Activated T-cell treated with anti-CD3 and anti-CD28 coated beads, Interleukin-2, amount 50 U/mL, for 24 hours (primary cell): ENCODE results near the gene HDAC4.

Experiments used
- DNase-seq: peaks from one replicate; pipeline ENCODE4 v3.0.0-alpha.2; 2020
- H3K27ac Mint-ChIP-seq: 2 replicates; pipeline ENCODE4 v1.8.0; 2020; ENCODE audit warnings: mild to moderate bottlenecking, mixed read lengths
- H3K27me3 Mint-ChIP-seq: 2 replicates; pipeline ENCODE4 v1.8.0; 2020; ENCODE audit warnings: mixed read lengths
- H3K36me3 Mint-ChIP-seq: 2 replicates; pipeline ENCODE4 v1.8.0; 2020; ENCODE audit warnings: low read depth, mixed read lengths
- H3K4me1 Mint-ChIP-seq: 2 replicates; pipeline ENCODE4 v1.8.0; 2020; ENCODE audit warnings: low read depth, mixed read lengths
- H3K4me3 Mint-ChIP-seq: 2 replicates; pipeline ENCODE4 v1.8.0; 2020; ENCODE audit warnings: mild to moderate bottlenecking, moderate library complexity, mixed read lengths
- H3K9me3 Mint-ChIP-seq: 2 replicates; pipeline ENCODE4 v1.8.0; 2020; ENCODE audit warnings: mixed read lengths

HDAC4 gene

GRCh38 chr2:239321596-239322415, 79.0 kb downstream of the HDAC4 start:
- Mint-ChIP-seq H3K4me3 (peak overlapping the region; percentile 30), H3K27ac (peak overlapping the region; percentile 87), H3K9me3 (no peaks in the 10 kb centered on the region), H3K4me1 (peaks cover 78% of the 10 kb centered on the region), H3K36me3 (peaks cover 24% of the 10 kb centered on the region), H3K27me3 (no peaks in the 10 kb centered on the region)
- DNase-seq = peak; percentile 58

DNA sequence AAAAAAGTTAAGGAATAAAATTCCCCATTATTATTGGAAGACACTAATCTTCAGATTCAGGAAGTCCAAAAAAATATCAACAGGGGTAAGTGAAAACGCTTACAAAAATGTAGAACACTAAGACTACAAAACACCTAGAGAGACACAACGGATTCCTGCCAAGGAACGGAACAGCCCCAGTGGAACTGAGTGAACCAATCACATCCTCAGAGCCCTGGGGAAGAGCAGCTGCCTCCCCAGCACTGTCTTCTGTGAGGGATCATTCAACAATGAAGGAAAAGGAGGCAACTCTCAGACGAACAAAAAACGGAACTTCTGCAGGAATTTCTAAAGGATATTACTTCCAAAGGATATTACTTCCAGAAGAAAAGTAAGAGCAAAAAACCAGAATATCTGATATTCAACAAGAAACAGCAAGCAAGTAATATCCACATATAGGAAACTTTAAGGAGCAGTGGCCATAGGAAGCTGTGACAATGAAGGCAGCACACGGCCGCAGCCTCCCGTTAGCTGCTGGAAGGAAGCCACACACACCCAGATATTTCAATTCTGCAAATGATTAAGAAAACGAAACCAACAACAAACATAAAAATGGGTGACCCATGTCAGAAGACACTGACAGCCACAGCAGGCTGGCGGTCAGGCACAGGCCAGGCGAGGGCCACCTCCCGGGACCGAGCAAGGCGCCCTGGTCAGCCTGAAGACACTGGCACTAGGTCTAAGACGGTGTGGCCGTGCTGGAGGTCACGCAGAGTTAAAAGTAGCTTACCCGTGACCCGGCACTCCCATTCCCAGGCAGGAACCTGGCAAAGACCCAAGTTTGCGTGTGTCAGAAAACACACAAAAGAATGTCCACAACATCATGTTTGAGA, 81.8 kb downstream of the HDAC4 start:
- peaks cover 70% of the 10 kb centered on the region for H3K4me1 Mint-ChIP-seq
- peaks cover 29% of the 10 kb centered on the region for H3K36me3 Mint-ChIP-seq
- H3K4me3 Mint-ChIP-seq = peak overlapping the region; percentile 45
- no peaks in the 10 kb centered on the region for H3K9me3 Mint-ChIP-seq
- DNase-seq = peak; percentile 27
- peak overlapping the region; percentile 73 for H3K27ac Mint-ChIP-seq
- no peaks in the 10 kb centered on the region for H3K27me3 Mint-ChIP-seq

DNA sequence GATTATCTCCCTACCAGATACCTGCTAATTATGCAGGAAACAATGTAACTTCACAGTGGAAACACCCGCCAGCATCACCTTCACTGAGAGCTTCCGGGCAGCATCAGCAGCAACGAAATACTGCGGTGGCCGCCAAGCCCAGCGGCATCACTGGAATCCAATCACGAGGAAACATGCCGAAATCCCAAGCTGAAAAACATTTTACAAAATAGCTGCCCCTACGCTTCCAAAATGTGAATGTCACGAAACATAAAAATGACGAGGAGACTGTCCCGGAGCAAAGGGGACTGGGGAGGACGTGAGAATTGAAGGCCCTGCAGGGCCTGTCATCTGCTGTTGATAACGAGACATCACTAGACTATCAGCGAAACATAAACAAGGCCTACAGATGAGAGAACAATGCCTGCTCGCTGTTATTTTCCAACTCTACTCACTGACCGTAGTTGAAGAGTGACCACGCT, 82.6 kb downstream of the HDAC4 start:
- Mint-ChIP-seq H3K36me3 (peaks cover 22% of the 10 kb centered on the region), H3K9me3 (no peaks in the 10 kb centered on the region), H3K27ac (no peak overlapping the region), H3K4me3 (no peak overlapping the region), H3K27me3 (no peaks in the 10 kb centered on the region), H3K4me1 (peaks cover 66% of the 10 kb centered on the region)
- peak; percentile 7 for DNase-seq

- no peaks in the 10 kb centered on the region for H3K9me3 Mint-ChIP-seq
- peaks cover 19% of the 10 kb centered on the region for H3K36me3 Mint-ChIP-seq
- H3K27ac Mint-ChIP-seq = no peak overlapping the region
- DNase-seq = peak; percentile 20
- no peak overlapping the region for H3K4me3 Mint-ChIP-seq
- H3K27me3 Mint-ChIP-seq = no peaks in the 10 kb centered on the region
- H3K4me1 Mint-ChIP-seq = peaks cover 52% of the 10 kb centered on the region
Measured at GRCh38 chr2:239316562-239317465, 84.0 kb downstream of the HDAC4 start.

DNA sequence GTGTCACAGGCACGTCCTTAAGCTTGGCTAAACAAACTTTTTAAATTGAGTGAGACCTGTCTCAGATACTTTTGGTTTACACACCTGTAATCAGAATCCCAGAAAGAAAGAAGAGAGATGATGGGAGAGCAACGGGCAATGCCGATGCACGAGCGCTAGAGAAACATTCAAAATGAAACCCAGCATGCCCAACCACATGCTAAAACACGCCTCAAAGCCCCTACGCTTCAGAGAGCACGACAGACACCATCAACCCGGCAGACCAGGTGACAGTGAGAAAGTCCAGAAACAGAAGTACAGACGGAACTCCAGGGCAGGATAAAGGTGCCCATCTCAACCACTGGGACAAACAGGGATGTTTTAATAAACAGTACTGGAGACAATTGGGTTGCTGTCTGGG, 85.5 kb downstream of the HDAC4 start:
- no peaks in the 10 kb centered on the region for H3K9me3 Mint-ChIP-seq
- peaks cover 40% of the 10 kb centered on the region for H3K4me1 Mint-ChIP-seq
- H3K4me3 Mint-ChIP-seq = no peak overlapping the region
- peak; percentile 22 for DNase-seq
- H3K27ac Mint-ChIP-seq = no peak overlapping the region
- H3K36me3 Mint-ChIP-seq = peaks cover 24% of the 10 kb centered on the region
- H3K27me3 Mint-ChIP-seq = no peaks in the 10 kb centered on the region

- Mint-ChIP-seq H3K36me3 (peaks cover 24% of the 10 kb centered on the region), H3K4me1 (peaks cover 34% of the 10 kb centered on the region), H3K27me3 (no peaks in the 10 kb centered on the region), H3K9me3 (no peaks in the 10 kb centered on the region), H3K4me3 (no peak overlapping the region), H3K27ac (no peak overlapping the region)
- peak; percentile 28 for DNase-seq
Measured at GRCh38 chr2:239313776-239314175, 87.0 kb downstream of the HDAC4 start.

DNA sequence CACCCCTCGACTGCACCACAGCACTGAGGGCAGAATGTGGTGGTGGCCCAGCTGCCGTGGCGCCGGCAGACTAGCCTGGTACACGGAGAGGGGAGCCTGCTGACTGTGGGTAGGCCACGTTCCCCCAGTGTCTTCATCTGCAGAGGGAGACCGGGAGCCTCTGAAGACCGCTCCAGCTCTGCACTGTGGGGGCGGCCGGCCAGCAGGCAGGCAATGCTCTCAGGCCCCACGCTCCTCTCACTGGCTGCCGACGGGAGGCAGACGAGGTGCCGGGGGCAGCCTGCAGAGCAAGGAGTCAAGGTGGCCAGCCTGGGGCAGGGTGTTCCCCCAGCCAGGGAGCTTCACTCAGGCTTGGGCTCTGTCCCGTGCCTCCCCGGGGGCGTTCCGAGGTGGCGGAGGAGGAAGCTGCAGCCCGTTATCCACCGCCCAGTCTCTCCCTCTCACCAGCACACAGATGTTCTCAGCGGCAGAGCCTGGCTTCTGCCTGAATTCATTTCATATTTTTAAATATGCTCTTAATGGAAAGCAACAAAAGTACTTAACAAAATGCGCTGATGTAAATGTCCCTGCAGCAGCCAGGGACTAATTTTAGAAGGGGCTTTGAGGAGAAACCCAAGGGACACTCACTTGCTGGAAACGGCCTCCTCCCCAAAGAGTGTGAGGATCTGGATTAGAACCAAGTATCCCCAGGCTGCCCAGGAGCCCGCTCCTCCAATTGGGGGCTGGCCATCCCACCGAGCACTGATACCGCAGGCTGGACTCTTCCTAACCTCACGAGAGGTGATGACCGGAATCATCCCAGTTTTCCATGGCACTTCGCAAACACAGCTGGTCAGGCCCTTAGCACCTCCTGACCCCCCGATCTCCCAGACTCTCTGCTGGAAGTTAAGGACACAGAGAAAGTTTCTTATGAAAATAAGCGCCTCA, 87.8 kb downstream of the HDAC4 start:
- H3K27ac Mint-ChIP-seq = no peak overlapping the region
- peaks cover 22% of the 10 kb centered on the region for H3K36me3 Mint-ChIP-seq

GRCh38 chr2:239312081-239312511, 88.7 kb downstream of the HDAC4 start:
- Mint-ChIP-seq H3K36me3 (peaks cover 24% of the 10 kb centered on the region), H3K27ac (no peak overlapping the region), H3K4me1 (peaks cover 25% of the 10 kb centered on the region), H3K27me3 (no peaks in the 10 kb centered on the region), H3K9me3 (no peaks in the 10 kb centered on the region), H3K4me3 (no peak overlapping the region)
- peak; percentile 23 for DNase-seq

More for the DNA sequence above, 87.8 kb downstream of the HDAC4 start:
- H3K4me3 Mint-ChIP-seq = no peak overlapping the region
- peaks cover 27% of the 10 kb centered on the region for H3K4me1 Mint-ChIP-seq
- no peaks in the 10 kb centered on the region for H3K27me3 Mint-ChIP-seq
- no peaks in the 10 kb centered on the region for H3K9me3 Mint-ChIP-seq
- peak; percentile 25 for DNase-seq

GRCh38 chr2:239311132-239312040, 89.4 kb downstream of the HDAC4 start:
- peak; percentile 16 for DNase-seq
- Mint-ChIP-seq H3K27ac (no peak overlapping the region), H3K4me3 (no peak overlapping the region), H3K27me3 (no peaks in the 10 kb centered on the region), H3K36me3 (peaks cover 19% of the 10 kb centered on the region), H3K4me1 (peaks cover 18% of the 10 kb centered on the region), H3K9me3 (no peaks in the 10 kb centered on the region)

GRCh38 chr2:239310401-239311061, 90.3 kb downstream of the HDAC4 start:
- no peak overlapping the region for H3K27ac Mint-ChIP-seq
- H3K9me3 Mint-ChIP-seq = no peaks in the 10 kb centered on the region
- peaks cover 18% of the 10 kb centered on the region for H3K4me1 Mint-ChIP-seq
- H3K4me3 Mint-ChIP-seq = no peak overlapping the region
- no peaks in the 10 kb centered on the region for H3K27me3 Mint-ChIP-seq
- H3K36me3 Mint-ChIP-seq = peaks cover 14% of the 10 kb centered on the region
- peak; percentile 20 for DNase-seq

- peaks cover 17% of the 10 kb centered on the region for H3K4me1 Mint-ChIP-seq
- peaks cover 10% of the 10 kb centered on the region for H3K36me3 Mint-ChIP-seq
- H3K27me3 Mint-ChIP-seq = no peaks in the 10 kb centered on the region
- peak; percentile 27 for DNase-seq
- H3K27ac Mint-ChIP-seq = no peak overlapping the region
- no peaks in the 10 kb centered on the region for H3K9me3 Mint-ChIP-seq
- no peak overlapping the region for H3K4me3 Mint-ChIP-seq
Measured at GRCh38 chr2:239309398-239310245, 91.2 kb downstream of the HDAC4 start.
